ENCODE measurements around the gene PAK6.

DNA sequence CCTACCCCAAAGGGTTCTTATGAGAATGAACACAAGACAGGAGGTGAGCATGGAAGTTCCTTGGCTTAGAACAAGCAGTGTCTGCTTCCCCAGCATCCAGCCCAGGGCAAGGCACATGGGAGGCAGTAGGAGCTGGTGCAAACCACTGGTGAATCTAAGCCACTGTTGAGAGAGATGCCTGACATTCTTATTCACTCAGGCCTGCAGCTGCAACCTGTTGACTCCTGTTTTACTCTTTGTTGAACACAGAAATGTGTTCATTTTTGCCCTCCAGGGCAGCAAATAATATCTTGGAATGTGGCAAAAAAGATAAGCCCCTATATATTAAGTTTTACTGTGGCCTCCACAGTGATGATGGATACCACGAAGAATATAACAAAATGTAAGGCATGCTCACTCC, 8.9 kb upstream of the PAK6 start:
- TF ChIP-seq, protein P1, sequence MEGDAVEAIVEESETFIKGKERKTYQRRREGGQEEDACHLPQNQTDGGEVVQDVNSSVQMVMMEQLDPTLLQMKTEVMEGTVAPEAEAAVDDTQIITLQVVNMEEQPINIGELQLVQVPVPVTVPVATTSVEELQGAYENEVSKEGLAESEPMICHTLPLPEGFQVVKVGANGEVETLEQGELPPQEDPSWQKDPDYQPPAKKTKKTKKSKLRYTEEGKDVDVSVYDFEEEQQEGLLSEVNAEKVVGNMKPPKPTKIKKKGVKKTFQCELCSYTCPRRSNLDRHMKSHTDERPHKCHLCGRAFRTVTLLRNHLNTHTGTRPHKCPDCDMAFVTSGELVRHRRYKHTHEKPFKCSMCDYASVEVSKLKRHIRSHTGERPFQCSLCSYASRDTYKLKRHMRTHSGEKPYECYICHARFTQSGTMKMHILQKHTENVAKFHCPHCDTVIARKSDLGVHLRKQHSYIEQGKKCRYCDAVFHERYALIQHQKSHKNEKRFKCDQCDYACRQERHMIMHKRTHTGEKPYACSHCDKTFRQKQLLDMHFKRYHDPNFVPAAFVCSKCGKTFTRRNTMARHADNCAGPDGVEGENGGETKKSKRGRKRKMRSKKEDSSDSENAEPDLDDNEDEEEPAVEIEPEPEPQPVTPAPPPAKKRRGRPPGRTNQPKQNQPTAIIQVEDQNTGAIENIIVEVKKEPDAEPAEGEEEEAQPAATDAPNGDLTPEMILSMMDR (IDR thresholded peaks at IDR 0.05; ENCODE audit: insufficient read depth, low read length, poor library complexity, severe bottlenecking) = no peak
- TF ChIP-seq EZH2phosphoT487 (conservative IDR thresholded peaks at IDR 0.05; ENCODE audit: low read length) = no peak
